Activated CD4-positive, CD25-positive, alpha-beta regulatory T cell treated with anti-CD3 and anti-CD28 coated beads, Interleukin-2, amount 50 U/mL, for 24 hours (primary cell): ENCODE data around the gene MORN4.
A peak's percentile ranks its signal among the peaks of the same experiment; 100 is the strongest.
"Not testable (repeated sequence)": the region's sequence is repeated elsewhere in the genome, so short reads cannot be mapped to it uniquely, and the experiment has no call there.

Experiments used
- ATAC-seq, 2 donors: fragments of 150-1000 bp; cut with Tn5 transposase; one replicate each; pipeline ENCODE4 v1.10.0; 2021; ENCODE audit warnings: mild to moderate bottlenecking in 1 of 2, moderate library complexity in 1 of 2

The MORN4 gene

DNA sequence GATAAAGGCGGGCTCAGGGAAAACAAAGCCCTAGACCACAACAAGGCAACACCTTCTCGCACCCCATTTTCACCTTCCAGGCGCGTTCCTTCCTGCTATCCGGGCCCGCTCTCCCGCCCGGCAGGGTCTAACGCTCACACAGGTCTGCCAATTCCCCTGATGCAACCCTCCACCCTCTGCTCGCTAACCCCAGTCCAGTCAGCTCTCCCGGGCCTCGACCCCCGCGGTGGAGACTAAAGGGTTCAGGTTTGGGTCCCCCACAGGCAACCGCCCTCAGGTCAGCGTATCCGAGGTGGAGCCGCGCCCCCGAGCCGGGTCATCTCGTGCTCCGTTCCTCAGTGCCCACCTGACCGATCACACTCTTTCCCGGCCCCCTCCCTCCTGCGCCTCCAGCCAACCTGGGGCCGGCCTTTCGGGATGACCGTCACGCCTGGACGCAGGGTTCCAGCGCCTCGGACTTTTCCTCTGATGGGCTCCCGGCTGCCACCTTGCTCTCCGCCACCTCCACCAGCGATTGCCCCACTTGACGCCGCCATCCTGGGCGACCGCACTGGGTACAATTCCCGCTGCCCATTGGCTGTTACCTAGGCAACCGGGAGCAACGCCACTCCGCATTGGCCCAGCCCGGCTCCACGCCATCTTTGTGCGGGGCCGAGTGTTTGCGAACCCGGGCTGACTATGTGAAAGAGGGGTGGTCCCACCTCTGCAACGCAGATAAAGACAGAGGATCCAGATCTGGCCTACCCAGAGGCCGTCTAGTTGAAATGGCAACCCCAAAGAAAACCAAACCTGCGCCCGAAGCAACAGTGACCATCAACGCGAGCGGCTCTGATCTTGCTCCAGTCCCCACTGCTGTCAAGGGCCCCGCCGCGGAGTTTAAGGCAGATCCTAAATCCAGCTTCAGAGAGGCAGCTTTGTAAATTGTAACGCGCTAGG lies at the start of gene MORN4:
Gene MORN4 (minus strand): TSS at position 552 of the 936 bp plus-strand sequence. CDS start 13,847 bp downstream, outside the sequence.
- peak; percentile 100 for ATAC-seq

DNA sequence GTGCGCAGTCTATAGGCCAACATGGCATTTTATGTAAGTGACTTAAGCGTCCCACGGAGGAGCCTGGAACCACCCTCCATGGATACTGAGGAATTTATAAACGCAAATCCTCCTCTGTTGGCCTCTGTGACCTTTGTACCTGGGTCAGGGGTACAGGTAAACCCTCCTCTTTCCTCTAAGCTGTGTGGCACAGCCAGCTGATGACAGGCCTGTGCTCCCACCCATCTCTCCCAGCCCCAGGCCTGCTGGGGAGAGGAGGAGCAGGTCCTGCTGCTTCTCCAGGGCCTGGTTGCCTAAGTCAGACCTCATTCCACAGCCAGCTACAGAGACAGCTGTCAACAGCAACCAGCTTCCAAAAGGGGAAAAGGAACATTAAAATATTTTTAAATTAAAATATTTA lies 48.7 kb upstream of the MORN4 start:
- ATAC-seq: no peak

DNA sequence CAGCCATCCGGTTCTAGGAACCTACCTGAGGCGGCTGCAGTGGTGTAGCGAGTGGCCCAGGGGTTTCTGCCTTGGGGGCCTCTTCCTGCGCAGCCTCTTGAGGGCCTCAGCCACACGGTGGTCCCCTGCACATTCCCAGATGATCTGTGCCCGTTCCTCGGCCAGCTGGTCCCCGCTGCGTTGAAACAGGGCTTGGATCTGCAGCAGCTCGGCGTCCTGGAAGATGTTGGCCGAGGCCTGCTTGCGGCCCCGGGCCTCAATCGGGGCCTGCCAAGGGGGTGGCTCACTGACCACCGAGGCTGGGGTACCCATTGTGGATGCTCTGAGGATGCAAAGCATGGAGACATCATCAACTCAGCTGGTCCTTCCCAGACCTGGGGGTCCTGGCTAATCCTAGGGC lies 46.3 kb upstream of the MORN4 start:
- ATAC-seq: no peak

DNA sequence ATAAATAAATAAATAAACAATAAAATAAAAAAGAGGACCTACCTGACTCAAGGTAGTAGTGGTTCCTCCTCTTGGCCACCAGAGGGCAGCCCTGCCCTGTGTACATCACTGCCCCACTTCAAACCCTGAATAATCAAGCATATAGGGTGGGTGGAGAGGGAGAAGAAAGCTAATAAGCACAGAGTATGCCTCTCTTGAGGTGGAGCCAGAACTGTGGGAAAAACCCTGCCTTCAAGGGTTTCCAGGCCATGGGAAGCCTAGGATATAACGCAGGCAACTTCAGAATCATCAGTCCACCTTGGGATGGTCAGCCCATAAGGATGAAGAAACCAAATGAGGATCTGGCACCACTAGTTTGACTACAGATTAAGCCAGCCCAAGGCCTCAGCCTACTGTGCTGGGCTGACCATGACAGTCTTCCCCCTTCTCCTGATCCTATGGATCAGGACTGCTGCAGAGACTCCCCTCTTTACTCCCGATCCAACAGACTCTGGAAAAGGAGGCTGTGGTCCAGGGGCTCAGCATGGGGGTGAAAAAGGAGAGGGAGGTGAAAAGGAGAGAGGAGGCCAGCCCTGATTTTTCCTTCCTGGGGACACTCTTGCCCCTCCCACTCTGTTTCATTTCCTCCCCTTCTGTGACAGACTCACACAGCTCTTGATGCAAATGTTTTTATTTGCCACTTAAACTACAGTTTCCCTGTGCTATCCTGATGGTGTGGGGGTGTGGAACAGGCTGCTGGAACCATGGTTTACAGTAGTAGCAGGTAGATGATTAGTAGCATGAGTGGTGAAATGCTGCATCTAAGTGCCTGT lies 43.7 kb upstream of the MORN4 start:
- ATAC-seq: peak; percentile 78 to 85

DNA sequence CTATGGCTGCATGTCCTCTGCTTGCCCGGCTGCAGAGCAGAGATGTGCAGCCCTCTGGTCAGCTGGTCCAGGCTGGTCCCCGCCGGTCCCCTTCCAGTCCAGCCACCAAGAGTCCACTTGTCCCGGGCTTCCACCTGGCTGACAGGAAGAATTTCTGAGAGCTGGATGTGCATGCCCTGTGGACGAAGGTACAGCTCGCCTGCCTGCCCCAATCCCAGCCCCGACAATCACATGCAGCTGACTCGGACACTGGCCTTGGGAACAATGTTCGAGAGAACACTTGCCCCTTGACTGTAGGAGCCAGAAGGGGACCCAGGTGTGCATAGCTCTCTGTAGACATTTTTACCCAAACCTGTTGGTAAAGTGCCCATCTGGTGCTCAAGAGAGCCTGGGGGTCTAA lies 41.9 kb upstream of the MORN4 start:
- no peak for ATAC-seq

DNA sequence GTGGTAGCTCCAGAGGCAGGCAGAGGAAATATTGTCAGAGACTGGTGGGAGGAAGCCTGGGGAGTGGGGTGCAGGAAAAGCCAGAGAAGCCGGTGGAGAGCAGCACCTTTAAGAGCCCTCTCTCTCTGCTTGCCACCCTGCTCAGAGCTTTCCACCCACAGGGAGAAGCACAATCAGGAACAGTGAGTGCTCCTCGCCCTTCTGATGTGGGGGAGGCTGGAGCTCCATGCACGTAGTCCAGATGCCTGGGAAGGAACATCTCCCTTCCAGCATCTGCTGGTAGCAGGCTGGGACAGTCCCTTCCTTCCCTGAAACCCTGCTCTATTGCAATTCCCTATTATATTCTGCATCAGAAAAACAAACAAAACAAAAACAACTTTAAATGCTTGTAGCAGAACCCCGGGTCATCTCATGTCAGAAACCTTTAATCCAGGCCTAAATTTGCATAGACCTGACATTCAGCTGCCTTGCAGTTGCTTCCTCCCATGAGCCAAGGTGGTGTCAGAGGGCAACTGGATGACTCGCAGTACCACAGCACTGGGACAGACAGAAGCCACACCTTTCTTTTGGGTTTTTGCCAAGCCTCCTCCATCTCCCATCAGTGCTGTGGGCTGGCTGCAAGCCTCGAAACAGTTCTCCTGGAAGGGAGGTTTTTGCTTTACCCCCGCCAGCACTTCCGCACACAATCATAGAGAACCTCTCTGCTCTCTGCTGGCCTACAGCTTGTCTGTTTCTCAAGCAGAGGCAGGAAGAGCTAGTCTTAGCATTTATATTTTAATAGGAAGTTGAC lies 40.6 kb upstream of the MORN4 start:
- ATAC-seq: peak in 1 of 2 donors; percentile 55

DNA sequence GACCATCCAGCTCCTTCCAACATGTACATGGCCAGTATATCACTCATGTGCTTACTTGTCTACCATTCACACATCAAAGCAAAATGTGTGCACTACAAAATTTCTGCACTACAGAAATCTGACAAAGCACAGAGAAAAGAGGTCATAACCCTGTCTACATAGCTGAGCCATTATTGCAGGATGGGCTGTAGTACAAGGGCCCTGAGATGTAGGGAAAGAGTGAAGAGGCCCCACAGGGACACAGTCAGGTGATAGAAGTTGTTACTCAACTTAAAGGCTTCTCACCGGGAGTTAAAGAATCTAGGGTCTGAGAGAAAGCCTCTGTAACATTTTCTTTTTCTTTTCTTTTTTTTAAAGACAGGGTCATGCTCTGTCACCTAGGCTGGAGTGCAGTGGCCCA lies 36.3 kb upstream of the MORN4 start:
- ATAC-seq: no peak

DNA sequence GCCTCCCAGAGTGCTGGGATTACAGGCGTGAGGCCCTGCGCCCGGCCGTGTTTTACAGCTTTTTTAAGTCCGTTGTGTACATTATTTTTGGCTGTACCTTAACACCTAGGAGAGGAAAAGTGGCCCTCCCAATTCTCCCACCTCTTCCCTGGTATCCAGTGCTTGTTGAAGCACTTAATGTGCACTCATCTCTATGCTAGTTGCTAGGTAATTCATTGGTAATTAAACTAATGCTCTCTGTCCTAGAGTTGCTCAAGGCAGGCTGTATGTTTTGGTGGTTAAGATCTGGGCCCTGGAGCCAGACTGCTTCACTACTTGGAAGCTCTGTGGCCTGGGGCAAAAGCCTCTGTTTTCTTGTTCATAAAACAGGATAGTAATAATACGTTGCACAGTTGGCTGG lies 34.2 kb upstream of the MORN4 start:
- no peak for ATAC-seq

DNA sequence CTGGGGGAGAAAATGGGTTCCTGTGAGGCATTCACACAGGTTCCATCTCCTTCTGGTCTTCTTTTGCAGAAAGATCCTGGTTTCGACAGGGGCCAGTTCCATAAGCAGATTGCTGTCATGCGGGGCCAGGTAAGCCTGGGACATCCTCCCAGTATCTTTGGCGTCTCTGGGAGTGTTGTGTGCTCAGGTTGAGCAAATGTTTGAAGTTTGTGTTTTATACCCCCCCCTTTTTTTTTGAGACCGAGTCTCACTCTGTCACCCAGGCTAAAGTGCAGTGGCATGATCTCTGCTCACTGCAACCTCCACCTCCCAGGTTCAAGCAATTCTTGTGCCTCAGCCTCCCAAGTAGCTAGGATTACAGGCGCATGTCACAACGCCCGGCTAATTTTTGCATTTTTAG lies 33.7 kb upstream of the MORN4 start:
- no peak for ATAC-seq

DNA sequence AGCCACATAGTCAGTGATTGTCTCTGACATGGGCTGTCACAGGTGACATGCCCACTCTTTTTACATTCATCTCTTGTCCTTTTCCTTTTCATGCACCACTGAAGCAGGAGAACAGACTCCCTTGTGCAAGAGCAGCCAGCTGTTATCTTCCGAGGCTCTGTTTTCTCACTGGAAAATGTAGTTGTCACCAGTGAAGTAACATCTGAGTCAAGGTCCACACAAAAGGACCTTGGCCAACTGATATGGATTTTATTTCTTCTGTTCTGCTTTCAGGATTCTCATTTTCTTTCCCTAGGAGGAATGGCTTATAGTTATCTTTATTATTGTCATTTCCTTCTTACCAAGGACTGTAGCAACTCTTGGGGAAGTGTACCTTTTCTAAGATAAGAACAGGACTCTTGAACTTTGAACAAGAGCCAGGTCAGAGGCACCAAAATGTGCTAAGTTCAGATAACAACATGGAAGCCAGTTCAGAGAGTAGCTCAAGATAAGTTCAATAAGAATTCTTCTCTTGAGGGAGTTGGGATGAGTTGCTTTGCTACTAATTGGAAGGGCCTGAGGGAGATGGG lies 31.1 kb upstream of the MORN4 start:
- no peak for ATAC-seq

DNA sequence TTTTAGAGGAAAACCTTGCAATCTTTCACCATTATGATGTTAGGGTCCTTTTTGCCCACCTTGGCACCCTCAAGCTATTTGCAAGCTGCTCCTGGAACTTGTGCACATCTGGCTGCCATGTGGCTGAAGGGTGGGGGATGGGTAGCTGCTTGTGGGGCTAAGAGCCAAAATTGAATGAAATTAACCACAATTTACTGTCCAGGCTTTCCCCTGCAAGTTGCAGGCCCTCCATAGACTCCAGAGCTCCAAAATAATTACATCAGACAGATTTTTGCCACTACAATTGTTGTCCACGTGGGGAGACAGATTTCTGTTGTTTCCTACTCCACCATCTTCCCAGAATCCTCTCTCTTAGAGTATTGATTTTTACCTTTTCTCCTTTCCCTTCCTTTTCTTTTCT lies 26.3 kb upstream of the MORN4 start:
- ATAC-seq: no peak

DNA sequence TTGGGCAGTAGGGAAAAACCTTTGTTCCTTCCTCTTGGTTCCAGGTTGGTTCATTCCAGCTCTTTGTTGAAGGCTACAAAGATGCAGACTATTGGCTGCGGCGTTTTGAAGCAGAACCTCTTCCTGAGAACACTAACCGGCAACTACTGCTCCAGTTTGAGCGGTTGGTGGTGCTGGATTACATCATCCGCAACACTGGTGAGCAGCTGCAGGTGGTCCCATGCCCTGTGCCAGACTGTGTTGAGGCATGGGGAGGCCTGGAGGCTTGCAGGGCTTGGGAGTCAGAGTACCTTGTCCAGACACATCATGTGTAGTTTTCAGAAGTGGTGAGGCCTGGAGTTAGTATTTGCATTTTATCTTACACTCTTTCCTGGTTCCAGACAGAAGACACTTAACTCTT lies 23.5 kb upstream of the MORN4 start:
- no peak for ATAC-seq

DNA sequence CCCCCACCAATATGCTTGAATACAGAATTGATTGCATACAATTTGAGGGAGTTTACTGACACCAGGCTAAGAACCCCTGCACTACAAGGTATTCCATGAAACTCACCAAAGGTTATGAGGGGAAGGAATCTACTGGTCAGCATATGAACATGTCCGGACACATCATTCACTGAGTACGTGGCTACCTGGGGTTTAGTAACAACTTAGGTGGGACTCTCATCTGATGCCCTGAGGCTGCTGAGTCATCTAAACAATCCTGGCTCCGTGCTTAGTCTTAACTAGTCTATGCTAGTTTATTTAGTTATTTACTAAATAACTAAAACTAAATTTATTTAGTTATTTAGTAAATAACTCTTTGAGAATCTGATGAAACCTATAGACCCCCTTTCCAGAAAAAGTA lies 18.5 kb upstream of the MORN4 start:
- ATAC-seq: no peak

DNA sequence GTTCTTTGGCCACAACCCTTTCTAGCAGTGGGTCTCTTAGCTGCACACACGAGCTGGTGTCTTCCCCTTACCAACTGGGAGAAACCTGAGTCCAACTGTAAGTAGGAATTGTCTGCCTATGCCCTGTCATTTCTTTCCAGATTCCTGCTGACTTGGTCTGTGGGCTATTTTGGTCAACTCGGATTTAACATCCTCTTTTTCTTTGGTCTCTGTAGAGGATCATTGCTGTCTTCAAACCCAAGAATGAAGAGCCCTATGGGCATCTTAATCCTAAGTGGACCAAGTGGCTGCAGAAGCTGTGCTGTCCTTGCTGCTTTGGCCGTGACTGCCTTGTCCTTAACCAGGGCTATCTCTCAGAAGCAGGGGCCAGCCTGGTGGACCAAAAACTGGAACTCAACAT lies 17.4 kb upstream of the MORN4 start:
- no peak for ATAC-seq

DNA sequence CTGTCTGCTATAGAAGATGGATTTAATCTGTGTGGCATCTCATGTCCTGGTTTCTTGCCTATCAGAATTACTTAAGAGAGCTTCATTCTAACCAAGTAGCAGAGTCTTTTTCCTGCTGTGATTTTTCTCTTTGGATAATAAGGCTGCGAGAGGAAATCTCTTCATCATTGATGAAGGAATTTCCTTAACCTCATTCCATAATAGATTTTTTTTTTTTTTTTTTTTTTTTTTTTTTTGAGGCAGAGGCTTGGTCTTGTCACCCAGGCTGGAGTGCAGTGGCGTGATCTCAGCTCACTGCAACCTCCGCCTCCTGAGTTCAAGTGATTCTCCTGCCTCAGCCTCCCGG lies 16.1 kb upstream of the MORN4 start:
- ATAC-seq: not testable (repeated sequence)

DNA sequence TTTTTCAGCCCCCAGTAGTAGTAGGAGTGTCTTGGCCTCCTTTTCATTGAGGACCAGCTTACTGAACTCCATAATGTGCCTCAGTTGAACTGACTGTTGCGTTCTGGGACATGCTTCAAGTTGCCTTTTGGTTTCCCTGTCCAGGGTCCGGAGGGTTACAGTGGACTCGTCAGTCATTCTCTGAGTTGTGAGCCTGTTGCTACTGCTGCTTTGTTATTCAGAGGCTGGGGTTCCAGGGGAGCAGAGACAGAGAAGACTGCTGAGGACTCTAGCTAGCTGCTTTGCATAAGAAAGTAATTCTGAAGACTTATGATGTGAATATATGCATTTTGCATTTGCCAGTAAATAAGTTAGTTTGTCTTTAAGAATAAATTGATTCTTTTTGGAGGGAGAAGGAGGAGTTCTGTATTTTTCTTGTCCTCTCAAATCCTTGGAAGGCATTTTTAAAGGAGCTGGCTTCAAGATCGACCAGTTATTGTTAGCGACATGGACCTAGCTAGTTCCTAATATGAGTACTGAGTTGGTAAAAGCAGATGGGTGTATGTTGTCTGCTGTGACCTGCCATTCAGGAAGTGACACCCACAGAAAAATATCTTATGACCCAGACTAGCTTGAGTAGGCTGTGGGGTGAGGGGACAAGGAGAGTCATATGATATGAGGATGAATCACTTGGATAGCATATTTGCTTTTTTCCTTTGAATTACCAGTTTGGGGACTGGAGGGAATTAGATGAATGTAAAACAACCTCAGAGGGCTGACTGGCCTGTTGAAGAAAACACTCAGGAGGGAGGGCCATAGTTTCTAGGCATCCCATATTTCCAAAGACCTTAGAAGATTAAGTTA lies 15.5 kb upstream of the MORN4 start:
- peak; percentile 99 to 100 for ATAC-seq

DNA sequence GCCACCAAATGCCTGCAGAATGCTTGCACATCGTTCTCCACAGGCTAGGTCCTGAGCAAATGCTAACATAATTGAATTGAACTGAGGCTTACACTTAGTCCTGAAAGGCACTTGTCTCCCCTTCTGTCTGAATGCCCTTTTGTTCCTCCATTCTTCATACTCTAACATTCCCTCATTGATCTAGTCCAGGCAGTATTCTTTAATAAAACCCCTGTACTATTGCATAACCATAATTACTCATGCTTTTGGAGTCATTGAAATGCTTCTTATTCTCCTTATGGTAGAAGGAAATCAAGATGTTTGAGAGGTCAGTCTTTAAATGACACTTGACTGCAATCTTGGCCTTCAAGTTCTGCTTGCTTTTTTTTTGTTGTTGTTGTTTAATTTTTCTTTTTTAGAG lies 14.3 kb upstream of the MORN4 start:
- no peak for ATAC-seq

DNA sequence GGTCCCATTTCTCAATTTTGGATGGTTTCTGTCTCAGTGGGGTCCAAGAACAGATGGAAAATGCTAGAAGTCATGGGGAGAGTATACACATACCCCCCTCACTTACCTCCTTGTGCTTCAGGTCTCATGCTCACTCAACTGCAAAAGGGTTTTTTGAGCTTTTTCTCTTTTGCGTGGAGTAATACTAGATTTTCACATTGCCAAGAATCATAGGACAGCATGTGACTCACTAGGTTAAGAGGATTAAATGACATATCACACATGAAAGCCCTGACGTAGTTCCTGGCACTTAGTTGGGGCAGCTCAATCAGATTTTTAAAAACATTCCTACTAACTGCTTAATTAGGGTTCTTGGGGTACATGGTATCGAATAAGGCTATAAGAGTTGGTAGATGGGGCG lies 11.6 kb upstream of the MORN4 start:
- no peak for ATAC-seq

DNA sequence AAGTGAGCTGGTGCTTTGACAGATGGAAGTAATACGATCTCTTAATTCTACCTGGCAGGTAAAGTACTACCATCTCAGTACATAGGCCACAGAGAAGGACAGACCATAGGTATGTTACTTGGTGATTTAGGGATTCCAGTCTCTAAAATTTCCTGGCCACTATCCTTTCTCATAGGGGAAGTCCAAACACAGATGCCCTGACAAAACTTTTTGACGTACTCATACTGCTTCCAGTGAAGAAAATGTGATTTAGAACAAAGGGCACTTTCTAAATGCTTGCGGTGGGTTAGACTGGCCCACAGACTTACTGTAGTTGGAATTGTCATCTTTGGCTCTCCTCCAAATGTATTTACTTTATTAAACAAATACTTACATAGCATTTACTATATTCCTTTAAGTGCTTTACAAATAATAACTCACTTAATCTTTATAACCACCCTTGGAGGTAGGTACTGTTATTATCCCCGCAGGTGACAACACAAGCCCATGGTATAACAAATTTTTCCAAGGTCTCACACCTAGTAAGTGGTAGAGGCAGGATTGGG lies 10.2 kb upstream of the MORN4 start:
- no peak for ATAC-seq

DNA sequence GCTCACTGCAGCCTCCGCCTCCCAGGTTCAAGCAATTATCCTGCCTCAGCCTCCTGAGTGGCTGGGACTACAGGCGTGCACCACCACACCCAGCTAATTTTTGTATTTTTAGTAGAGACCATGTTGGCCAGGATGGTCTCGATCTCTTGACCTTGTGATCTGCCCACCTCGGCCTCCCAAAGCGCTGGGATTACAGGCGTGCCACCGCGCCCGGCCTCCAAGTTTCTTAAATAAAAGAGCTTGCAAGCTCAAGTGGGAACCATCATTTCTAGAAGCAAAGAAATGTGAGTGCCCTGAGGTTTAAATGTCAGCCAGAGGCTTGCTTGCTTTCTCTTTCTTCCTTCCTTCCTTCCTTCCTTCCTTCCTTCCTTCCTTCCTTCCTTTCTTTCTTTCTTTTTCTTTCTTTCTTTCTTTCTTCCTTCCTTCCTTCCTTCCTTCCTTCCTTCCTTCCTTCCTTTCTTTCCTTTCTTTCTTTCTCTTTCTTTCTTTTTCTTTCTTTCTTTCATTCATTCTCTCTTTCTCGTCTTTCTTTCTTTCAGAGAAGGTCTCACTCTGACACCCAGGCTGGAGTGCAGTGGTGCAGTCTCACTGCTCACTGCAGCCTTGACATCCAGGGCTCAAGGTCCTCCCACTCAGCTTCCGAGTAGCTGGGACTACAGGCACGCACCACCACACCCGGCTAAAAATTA lies 9.3 kb upstream of the MORN4 start:
- not testable (repeated sequence) for ATAC-seq
